ENCODE data around the gene SERPINA6.
"Not testable (repeated sequence)": the region's sequence is repeated elsewhere in the genome, so short reads cannot be mapped to it uniquely, and the experiment has no call there.

The SERPINA6 gene

GRCh38 chr14:94304243-94304642 lies 18.9 kb downstream of the SERPINA6 start:
- H3K4me3 ChIP-seq (ENCODE audit: low read length): no peak overlapping the region
- DNase-seq (ENCODE audit: low read depth): no peak
- TF ChIP-seq CTCF (conservative IDR thresholded peaks at IDR 0.05; ENCODE audit: low read length): no peak

GRCh38 chr14:94303111-94303510 lies 20.0 kb downstream of the SERPINA6 start:
- DNase-seq (ENCODE audit: low read depth): no peak
- no peak for TF ChIP-seq CTCF (conservative IDR thresholded peaks at IDR 0.05; ENCODE audit: low read length)
- no peak overlapping the region for H3K4me3 ChIP-seq (ENCODE audit: low read length)

- no peak for TF ChIP-seq CTCF (conservative IDR thresholded peaks at IDR 0.05; ENCODE audit: low read length)
- no peak overlapping the region for H3K4me3 ChIP-seq (ENCODE audit: low read length)
- no peak for DNase-seq (ENCODE audit: low read depth)
These were observed 25.0 kb downstream of the SERPINA6 start for GRCh38 chr14:94298130-94298529.

GRCh38 chr14:94296181-94296545 lies 27.0 kb downstream of the SERPINA6 start:
- DNase-seq (ENCODE audit: low read depth); H3K4me3 ChIP-seq (ENCODE audit: low read length): not testable (repeated sequence)

GRCh38 chr14:94295360-94296180 lies 27.6 kb downstream of the SERPINA6 start:
- no peak for TF ChIP-seq CTCF (conservative IDR thresholded peaks at IDR 0.05; ENCODE audit: low read length)
- no peak for DNase-seq (ENCODE audit: low read depth)
- no peak overlapping the region for H3K4me3 ChIP-seq (ENCODE audit: low read length)

- DNase-seq (ENCODE audit: low read depth): no peak
- TF ChIP-seq CTCF (conservative IDR thresholded peaks at IDR 0.05; ENCODE audit: low read length): no peak
- H3K4me3 ChIP-seq (ENCODE audit: low read length): no peak overlapping the region
These were observed 29.6 kb downstream of the SERPINA6 start for GRCh38 chr14:94293578-94293924.

- no peak for DNase-seq (ENCODE audit: low read depth)
- no peak for TF ChIP-seq CTCF (conservative IDR thresholded peaks at IDR 0.05; ENCODE audit: low read length)
- no peak within 1 kb of the TSS for H3K4me3 ChIP-seq (ENCODE audit: low read length)
These were observed 30.1 kb downstream of the SERPINA6 start, which contains the start of gene SERPINA10 for GRCh38 chr14:94292872-94293577. TSS of gene SERPINA10 (minus strand) at chr14:94293268. CDS start at chr14:94290593, 2,675 bp downstream.

Measured in AG10803 (cell line).